GM12875 (cell line): ENCODE results near the gene PRMT1.

Experiments
- H3K4me3 ChIP-seq: one replicate; pipeline ENCODE4 v1.5.1; 2011; ENCODE audit warnings: low read depth, low read length, control low read depth
- TF ChIP-seq, protein P1 (sequence below): IDR thresholded peaks from 2 replicates; pipeline ENCODE4 v1.5.1; 2011; ENCODE audit warnings: low read depth, mild to moderate bottlenecking, control low read depth, inconsistent platforms, low read length, moderate library complexity, borderline replicate concordance; ENCODE audit not compliant: insufficient read depth

The PRMT1 gene

DNA sequence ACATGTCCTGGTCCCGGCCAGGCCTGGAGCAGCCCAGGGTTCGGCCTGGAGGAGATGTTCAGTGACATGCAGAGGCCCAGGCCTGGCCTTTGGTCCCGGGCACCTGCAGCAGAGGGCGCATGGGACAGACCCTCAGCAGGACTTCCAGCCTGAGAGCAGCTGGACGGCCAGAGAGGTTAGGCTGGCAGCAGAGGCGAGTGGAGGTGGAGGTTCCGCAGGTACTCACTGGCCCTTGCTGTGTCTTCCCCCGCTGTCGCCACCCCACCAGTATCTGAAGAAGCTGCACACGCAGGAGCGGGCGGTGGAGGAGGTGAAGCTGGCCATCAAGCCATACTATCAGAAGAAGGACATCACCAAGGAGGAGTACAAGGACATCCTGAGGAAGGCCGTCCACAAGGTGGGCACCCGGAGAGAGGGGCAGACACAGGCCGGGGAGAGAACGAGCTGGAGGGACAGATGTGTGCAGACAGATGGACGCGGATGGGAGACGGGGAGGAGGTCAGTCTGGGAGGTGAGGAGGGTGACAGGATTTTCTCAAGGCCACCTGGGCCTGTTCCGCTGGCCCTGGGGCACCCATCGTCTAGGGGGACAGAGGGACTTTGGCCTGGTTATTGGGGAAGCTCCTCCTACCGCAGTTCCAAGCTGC lies 19.5 kb upstream of the PRMT1 start:
- TF ChIP-seq, protein P1, sequence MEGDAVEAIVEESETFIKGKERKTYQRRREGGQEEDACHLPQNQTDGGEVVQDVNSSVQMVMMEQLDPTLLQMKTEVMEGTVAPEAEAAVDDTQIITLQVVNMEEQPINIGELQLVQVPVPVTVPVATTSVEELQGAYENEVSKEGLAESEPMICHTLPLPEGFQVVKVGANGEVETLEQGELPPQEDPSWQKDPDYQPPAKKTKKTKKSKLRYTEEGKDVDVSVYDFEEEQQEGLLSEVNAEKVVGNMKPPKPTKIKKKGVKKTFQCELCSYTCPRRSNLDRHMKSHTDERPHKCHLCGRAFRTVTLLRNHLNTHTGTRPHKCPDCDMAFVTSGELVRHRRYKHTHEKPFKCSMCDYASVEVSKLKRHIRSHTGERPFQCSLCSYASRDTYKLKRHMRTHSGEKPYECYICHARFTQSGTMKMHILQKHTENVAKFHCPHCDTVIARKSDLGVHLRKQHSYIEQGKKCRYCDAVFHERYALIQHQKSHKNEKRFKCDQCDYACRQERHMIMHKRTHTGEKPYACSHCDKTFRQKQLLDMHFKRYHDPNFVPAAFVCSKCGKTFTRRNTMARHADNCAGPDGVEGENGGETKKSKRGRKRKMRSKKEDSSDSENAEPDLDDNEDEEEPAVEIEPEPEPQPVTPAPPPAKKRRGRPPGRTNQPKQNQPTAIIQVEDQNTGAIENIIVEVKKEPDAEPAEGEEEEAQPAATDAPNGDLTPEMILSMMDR = no peak
- H3K4me3 ChIP-seq = no peak overlapping the region

DNA sequence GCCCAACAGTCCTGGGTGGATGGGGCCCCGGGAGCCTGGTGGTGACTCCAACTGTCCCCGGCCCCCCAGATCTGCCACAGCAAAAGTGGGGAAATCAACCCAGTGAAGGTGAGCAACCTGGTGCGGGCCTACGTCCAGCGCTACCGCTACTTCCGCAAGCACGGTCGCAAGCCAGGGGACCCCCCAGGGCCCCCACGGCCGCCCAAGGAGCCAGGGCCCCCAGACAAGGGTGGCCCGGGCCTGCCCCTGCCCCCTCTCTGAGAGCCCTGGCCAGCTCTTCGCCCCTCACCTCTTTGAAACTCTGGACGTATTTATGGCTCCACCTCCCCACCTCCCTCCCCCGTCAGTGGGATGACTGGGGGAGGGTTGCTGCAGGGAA lies 18.9 kb upstream of the PRMT1 start:
- TF ChIP-seq, protein P1 = no peak
- H3K4me3 ChIP-seq = no peak overlapping the region

DNA sequence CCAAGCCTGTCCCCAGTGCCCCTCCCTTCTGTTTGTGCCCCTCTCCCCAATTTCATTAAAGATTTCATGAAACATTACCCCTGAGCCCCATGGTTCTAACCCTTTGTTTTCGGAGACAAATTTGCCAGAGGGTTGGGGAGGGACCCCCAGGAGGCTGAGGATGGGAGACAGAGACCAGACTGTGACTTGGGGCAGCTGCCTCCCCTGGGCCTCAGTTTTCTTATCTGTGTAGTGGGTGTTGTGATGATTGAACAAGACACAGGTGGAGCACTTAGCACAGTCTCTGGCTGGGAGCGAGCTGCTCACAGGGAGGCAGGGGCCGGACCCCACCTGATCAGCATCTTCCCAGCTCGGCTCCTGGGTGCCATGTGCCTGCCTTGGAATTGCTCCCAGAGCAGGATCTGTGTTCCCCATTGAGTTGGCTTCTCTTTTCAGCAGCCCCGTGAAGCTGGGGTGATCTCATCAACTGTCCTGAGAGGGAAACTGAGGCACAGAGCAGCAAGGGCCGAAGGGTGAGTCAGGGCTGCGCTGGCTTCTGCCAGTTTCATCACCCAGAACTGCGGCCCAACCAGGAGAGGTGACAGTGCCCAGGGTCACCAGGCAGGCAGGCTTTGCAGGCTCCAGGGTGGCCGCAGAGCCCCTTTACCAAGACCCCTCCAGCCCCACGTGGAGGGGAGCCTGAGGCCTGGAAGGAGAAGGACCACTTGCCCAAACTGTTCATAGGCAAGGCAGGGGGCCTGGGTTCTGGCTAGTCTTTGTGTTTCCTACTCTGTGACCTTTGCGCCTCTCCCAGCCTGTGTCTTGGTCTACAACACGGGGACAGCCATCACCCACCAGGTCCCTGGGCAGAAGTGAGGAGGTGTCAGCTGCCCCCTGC lies 18.3 kb upstream of the PRMT1 start:
- no peak overlapping the region for H3K4me3 ChIP-seq
- TF ChIP-seq, protein P1 = no peak

GRCh38 chr19:49660338-49660961 lies 16.6 kb upstream of the PRMT1 start:
- no peak overlapping the region for H3K4me3 ChIP-seq
- TF ChIP-seq, protein P1 = no peak

- TF ChIP-seq, protein P1 = no peak
- H3K4me3 ChIP-seq = no peak overlapping the region
These were observed 15.1 kb upstream of the PRMT1 start for GRCh38 chr19:49662011-49662410.

GRCh38 chr19:49663224-49663623 lies 13.8 kb upstream of the PRMT1 start:
- H3K4me3 ChIP-seq = no peak overlapping the region
- TF ChIP-seq, protein P1 = no peak
